HG02798 (cell line): ENCODE results near the gene FOXN3.

Source experiments
- ATAC-seq: cut with Tn5 transposase; IDR thresholded peaks from one replicate; pipeline ENCODE4 v1.9.1; 2021; ENCODE audit warnings: mild to moderate bottlenecking; ENCODE audit not compliant: unreplicated experiment, poor library complexity

Gene FOXN3

DNA sequence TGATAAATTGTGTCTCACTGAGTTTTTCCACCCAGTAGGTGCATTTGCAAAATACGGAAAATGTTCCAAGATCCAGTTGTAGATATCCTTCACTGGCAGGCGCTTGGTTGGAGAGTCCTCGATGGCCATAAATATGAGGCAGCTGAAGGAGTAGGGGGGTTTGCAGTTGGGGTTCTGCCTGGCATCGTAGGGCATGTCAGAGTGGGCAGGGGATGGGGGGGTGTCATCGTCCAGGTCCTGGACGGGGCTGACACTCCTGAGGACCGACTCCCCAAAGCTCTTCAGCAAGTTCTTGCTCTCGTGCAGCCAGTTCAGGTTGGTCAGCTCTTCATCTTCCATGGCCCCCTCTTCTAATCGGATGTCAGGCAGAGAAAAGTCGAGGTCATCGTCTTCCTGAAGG is 5.1 kb downstream of the FOXN3 start:
- ATAC-seq = no peak

DNA sequence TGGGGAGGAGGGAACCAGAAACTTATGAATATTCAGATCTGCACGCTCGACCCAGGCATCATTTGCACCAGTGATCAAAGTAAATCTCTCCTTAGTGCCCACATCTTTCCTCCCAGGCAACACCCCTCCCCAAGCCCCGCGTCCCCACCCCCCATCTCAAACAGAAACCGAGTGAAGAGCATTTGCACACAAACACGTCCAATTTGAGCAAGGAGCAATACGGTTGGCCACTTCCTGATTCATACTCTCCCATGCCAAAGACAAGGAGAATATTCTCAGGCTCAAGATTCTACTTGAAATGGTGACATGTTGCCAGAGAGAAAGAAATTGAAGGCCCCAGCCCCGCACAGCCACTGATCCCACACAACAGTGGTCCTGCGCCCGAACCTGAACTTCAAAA is 7.1 kb downstream of the FOXN3 start:
- no peak for ATAC-seq

DNA sequence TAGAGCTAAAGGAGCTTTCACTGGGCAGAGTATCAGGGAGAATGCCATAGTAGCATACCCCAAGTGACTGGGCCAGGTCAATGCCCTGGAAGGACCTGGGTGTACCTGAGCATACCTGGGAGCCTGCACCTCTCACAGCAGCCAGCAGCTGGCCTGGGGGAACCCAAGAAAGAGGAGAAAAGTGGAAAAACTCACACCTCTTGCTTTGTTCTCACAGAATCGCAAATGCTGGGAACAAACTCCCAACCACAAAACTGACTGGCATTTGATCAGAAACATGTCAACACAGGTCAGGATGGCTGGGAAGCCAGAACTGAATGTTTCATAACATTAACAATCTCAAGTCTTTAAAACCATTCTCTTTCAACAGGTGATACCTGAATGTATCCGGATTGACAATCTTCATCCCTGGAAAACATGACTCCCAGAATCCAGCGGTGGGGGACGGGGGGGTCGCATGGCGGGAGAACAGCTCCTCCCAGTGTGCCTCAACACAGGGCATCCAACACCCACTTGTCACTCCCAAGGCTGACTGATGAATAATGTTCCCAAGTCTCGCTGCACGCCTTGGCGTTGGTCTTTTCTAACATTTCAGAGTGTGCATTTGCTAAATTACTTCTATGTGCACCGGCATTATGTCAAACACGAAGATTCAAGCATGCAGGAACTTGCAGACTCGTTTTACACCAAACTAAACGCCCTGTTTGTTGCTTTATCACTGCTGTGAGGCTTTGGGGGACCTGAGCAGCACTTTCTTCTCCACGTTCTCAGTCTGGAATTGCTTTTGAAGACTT is 7.9 kb downstream of the FOXN3 start:
- no peak for ATAC-seq

DNA sequence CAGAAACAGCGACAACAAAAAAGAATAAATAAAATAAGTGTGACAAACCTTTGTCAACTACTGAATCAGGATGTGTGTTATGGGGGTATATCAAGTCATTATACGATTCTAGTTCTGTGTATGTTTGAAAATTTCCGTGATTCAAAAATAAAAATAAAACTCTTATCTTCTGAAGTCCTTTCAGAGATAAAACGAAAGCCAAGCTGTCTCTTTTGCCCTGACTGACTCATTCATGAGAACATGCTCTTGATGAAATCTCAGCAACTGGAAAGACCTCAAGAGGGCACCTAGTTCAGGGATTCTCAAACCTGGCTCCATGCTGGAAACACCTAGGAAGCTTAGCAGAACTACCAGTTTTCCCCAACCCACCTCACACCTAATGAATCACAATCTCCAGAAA is 9.2 kb downstream of the FOXN3 start:
- no peak for ATAC-seq

DNA sequence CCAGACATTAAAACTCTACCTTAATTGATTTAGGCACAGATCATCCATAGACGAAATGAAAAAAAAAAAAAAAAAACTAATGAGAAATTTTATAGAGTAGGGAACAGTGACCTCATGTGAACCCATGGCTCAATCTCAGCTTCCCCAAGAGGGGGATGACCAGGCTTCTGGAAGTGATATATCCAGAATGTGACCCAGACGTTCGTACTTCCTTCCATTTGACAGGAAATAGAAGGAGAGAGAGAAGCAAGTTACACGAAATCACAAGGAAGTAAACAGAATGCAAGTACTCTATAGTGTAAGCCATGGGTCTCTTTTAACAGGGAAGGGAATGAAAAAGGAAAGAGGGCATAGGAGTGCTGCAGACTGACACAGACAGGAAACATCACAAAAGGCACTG is 10.1 kb downstream of the FOXN3 start:
- no peak for ATAC-seq

DNA sequence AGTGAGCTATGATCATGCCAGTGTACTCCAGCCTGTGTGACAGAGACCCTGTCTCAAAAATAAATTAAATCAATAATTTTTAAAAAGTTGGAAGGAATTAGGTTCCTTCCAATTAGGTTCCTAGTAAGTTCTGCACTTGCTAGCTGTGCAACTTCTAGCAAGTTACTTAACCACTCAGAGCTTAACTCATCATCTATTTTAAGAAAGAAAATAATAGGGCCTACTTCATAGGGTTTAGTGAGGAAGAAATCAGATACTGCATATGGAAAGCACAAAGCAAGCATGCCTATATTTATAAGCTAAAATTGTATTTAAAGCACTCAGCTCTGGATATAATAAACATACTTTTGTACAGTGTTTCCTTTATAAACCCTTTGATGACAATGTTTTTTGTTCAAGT is 10.7 kb downstream of the FOXN3 start:
- no peak for ATAC-seq

DNA sequence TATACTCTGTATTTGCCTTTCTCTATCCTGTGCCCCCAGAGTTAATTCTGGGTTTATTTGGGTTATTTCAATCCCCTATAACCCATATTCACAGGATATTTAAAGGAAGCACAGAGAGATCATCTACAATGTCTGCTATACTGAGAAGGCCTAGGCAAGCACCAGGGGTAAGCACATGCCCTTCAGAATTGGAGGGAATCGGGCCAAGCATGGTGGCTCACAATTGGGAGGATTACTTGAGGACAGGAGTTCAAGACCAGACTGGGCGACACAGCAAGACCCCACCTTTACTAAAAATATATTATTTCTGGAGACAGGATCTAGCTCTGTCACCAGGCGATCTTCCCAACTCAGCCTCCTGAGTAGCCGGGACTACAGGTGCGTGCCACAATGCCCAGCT is 11.3 kb downstream of the FOXN3 start:
- ATAC-seq = no peak

DNA sequence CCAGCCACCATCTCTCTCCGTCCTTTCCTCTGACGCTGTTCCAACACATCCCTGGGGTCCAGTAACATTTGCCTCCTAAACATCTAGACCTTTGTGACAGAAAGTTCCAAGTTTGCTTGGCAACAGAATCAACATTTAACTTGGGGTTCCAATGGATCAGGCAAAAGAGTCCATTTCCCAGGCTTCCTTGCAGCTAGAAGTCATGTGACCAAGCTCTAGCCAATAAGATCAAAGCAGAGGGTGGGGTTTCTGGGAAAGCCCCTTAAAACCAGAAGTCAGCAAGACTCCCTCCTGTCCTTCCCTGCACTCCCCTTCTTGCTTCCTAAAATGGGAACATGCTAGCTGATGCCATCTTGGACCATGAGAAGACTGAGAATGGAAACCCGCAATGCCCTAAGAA is 14.7 kb downstream of the FOXN3 start:
- ATAC-seq = no peak

DNA sequence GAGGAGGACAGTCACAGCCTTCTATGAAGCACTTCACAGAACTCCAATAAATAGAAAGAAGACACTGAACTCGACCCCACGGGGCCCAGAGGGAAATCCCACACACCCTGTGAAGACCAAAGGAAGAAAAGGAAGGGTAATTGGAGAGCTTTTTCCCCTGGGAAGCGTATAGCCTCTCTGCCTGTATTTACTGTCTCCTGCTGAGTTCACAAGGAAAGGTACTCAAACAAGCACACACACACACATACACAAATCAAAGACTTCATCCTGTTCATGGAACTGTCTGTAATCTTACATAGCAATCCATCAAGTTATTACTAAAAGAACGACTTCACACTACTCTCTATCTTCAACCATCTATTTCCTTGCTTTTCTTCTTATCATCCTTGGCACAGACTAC is 15.3 kb downstream of the FOXN3 start:
- no peak for ATAC-seq

DNA sequence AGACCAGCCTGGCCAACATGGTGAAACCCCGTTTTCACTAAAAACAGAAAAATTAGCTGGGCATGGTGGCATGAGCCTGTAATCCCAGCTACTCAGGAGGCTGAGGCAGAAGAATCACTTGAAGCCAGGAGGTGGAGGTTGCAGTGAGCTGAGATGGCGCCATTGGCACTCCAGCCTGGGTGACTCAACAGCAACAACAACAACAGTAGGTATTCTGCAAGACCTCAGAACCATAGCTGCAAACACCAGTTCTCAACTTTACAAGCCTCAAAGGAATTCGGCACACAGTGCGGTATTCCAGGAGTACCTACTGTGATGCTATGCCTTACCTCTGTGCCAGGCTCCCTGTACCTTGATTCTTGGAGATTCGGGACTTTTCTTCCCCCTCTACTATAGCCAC is 15.8 kb downstream of the FOXN3 start:
- no peak for ATAC-seq

DNA sequence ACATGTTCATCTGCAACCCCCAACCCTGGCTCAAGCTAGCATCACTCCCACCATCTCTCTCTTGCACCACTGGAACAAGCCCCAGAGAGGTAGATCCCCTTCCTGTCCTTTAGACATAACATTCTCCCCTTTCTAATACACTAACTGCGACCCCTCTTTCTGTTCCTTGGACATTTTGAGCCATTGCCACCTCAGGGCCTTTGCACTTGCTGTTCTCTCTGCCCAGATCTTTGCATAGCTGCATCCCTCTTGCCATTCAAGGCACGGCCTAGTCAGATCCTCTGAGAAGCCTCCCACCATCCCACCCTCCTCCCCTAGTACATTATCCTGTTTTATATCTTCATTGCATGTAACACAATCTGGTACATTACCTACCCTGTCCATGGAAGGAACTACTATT is 16.5 kb downstream of the FOXN3 start:
- no peak for ATAC-seq

DNA sequence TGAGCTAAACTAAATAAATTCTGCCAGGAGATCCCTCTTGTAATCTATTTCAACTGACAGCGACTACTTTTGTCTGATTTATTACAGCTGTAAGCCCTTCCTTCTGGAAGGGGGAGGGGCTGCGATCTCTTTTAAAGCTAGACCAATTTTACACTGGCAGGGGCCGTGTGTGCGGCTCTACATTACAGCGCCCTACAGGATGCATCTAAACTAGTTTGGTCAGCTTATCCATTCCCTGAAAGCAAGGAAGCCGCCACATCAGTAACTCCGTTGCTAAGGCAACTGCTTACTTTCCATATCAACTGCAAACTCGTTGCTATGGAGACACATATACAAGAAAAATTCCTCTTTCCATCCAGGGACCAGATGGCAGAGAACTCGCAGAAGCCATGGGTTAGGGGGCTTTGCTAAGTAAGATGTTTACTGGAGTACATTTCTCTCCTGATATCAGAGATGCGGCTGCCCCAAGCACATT is 17.4 kb downstream of the FOXN3 start:
- no peak for ATAC-seq

DNA sequence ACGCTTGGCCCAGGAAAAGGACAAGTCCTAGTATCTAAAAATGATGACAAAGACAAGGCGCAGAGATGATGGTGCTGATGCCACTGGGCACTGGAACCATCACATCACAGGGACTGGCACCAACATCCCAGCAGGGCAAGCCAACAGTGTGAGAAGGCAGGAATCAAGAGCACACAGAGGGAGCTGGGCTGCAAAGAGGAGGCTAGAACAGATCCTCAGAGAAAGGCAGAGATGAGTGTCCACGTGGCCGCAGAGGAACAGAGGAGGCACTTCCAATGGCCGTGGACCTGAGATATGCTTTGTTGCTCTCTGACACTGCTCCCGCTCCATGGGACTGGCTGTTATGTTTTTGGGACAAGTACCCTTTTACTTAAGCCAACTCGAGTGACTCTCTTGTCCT is 17.9 kb downstream of the FOXN3 start:
- no peak for ATAC-seq

DNA sequence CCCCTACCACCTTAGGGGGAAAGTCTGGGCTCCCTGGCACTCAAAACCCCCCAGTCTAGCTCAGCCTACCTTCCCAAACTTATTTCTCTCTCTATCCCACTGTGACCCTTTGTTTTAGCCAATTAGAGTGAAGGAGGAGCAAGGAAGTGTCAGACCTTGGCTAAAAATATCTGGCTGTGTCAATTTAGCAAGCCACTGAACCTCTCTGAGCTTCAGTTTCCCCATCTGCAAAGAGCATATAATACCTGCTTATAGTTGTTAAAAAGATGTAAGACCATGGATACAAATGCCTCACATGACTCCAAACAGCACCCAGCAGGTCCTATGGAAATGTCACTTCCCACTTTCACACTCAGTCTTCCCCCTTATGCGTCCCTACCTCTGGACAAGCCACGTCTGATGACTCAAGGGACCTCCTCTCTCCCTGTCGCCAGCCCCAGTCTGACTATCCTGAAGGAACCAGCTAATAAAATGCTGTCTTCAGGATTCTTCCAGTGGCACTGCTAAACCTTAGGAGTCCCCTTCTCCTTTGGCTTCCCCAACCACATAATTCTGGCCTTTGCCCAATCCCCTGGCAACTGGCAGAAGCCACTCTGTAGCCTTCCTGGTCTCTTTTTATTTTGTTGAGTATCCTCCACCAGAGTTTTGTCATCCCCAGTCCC is 19.3 kb downstream of the FOXN3 start:
- ATAC-seq = no peak

DNA sequence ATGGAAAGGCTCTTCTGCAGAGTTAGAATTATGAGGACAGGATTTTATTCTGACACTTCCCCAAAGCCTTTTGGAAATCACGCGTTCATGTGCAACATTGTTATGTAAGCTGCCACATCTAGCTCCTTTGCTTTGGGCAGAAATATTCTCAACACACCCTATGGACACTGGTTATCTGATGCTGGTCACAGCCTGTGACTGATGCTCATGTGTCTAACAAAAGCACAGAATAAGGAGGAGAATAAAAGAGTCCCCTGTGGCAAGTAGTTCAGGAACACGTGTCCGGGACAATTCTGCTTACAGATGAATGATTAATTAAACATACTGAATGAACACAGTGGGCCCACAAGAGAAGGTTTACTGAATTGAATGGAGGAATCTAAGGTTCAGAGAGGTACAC is 22.1 kb downstream of the FOXN3 start:
- no peak for ATAC-seq

DNA sequence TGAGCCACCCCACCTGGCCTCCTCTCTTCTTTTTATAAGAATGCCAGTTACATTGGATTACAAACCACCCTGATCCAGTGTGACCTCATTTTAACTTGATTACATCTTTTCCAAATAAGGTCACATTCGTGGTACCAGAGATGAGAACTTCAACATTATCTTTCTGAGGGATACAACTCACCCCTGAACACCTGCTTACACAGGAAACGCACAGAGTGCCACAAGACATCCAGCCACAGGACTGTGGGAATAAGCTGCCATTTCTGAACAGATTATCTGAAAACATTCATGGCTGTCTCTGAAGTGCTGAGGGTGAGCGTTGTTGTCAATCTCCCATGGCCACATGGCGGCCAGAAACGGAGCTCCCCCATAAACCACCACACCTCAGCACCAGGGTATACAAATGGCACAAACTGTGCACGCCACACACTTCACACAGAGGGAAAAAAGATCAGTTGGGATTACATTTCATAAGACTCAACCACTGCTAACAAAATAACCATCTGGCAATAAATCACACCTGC is 23.7 kb downstream of the FOXN3 start:
- ATAC-seq = no peak

DNA sequence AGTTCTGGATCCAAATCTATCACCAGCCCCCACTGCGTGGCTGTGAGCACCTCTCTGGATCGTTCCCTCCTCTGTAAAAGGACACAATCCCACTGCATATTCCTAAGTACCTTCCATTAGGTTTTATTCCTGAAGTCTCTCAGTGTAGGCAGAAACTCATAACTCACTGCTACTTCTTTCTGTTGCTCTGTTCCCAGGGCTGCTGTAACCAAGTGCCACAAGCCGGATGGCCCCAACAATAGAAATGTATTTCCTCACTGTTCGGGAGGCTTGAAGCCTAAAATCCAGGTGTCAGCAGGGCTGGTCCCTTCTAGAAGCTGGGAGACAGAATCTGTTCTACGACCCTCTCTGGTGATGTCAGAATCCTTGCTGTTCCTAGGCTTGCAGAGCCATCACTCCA is 24.9 kb downstream of the FOXN3 start:
- no peak for ATAC-seq

DNA sequence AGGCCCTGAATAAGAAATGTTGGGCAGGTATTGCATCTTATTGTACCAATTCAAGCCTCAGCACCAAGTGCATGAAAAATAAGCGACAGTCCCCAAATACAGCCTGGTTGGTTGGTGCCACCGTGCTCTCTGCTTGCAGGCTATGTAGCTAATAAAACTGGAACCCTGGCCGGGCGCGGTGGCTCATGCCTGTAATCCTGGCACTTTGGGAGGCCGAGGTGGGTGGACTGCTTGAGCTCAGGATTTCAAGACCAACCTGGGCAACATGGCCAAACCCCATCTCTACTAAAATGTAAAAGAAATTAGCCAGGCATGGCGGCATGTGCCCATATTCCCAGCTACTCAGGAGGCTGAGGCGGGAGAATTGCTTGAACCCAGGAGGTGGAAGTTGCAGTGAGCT is 25.5 kb downstream of the FOXN3 start:
- no peak for ATAC-seq

DNA sequence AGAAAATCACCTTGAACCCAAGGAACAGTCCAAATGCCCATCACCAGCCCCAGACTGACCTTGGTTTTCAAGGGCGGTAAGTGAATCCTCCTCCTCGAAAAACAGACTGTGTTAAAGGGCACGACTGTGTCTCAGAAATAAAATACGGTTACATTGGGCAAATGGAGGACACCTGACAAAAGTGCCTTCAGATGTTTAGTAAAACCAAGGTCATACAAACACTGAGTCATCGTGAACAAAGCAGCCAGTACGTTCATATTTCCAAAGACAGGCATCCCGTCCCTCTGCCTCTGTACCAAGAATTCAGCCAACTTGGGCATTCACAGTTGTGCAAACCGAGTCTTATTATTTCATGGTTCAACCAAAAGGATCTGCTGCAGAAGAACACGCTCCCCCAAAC is 25.9 kb downstream of the FOXN3 start:
- ATAC-seq = no peak

DNA sequence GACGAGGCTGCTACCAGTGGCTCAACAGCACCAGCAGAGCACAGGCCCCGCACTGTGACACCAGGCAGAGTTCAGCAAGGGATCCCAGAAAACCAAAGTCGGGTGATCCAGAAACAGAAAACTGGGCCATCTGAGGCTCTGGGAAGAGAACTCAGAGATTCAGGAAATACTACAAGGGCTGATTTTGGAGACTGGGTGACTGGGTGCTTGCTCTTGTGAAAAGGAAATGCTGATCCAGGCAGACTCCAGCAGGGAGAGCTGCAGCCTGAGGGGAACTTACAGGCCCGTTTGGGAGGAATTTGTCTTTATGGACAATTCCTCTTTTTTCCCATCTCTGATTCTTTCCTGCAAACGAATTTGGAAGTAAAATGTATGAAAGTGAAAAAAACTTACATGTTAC is 28.2 kb downstream of the FOXN3 start:
- no peak for ATAC-seq

DNA sequence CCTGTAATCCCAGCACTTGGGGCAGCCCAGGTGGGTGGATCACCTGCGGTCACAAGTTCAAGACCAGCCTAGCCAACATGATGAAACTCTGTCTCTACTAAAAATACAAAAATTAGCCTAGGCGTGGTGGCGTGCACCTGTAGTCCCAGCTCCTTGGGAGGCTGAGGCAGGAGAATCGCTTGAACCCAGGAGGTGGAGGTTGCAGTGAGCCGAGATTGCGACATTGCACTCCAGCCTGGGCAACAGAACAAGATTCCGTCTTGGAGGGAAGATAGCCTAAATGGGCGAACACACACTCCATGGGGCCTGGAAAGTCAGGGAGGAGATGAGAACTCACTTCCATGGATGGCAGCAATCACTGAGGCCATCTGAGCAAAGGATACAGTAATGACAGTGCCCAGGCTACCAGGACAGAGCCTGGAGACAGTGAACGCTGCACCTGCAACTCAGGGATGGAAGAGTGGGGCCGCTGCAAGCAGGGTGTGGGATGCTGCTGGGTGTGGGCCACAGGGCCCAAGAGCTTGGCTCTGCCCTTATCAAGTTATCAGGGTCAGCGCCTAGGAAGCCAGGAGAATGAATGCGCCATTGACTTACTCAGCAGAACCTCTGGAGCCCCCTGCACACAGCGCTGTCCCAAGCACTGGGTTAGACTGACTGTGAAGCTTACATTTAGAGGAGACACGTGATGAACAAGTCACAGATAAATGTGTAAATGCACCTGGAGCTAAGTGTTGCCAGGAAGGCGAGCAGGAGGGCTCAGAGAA is 28.9 kb downstream of the FOXN3 start:
- no peak for ATAC-seq
